Measurements from ENCODE around the gene BAZ1A. TPM values are rescaled to one million over a fixed set of nuclear protein-coding genes. Genes with fewer than 3 reads are reported as not detected.

Gene BAZ1A
- total RNA-seq, 6 donors from 2014 or later = 27.6 to 44.3 (median 36.6) TPM

DNA sequence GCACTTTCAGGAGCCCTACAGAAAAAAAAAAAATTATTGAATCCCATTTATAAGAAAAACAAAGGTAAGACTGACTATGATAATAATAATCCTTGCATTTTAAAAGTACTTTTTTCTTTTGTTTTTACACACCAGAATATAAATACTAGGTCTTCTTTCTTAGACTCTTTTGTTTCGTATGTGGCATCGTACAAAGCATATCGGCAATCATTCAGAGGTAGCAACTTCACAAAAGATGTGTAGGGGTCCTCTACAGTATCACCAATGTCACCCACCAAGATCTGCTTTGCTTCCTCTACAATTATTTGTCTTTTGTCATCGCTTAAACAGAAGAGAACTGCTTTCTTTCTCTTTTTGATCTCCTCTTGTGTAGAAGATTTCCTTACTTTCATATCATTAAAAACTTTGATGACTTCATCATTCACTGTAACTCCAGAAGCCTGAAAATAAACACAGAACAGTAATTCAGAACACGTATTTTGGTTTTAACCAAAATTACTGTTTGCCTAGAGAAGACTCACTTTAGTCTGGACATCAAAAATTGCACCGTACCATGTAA, 162.0 kb downstream of the BAZ1A start:
- Histone ChIP-seq H3K27ac (peak overlapping the region; percentile 93 to 98 (median 97)), H3K36me3 (peaks cover 0 to 16% (median 0%) of the 10 kb centered on the region in 4 donors), H3K9me3 (no peaks in the 10 kb centered on the region), H3K4me3 (peak overlapping the region in 3 of 4 donors; percentile 76 to 85 (median 85)), H3K4me1 (peaks cover 19 to 32% (median 24%) of the 10 kb centered on the region in 4 donors), H3K27me3 (no peaks in the 10 kb centered on the region)
- TF ChIP-seq, protein P1, sequence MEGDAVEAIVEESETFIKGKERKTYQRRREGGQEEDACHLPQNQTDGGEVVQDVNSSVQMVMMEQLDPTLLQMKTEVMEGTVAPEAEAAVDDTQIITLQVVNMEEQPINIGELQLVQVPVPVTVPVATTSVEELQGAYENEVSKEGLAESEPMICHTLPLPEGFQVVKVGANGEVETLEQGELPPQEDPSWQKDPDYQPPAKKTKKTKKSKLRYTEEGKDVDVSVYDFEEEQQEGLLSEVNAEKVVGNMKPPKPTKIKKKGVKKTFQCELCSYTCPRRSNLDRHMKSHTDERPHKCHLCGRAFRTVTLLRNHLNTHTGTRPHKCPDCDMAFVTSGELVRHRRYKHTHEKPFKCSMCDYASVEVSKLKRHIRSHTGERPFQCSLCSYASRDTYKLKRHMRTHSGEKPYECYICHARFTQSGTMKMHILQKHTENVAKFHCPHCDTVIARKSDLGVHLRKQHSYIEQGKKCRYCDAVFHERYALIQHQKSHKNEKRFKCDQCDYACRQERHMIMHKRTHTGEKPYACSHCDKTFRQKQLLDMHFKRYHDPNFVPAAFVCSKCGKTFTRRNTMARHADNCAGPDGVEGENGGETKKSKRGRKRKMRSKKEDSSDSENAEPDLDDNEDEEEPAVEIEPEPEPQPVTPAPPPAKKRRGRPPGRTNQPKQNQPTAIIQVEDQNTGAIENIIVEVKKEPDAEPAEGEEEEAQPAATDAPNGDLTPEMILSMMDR (IDR thresholded peaks at IDR 0.05) = no peak
- TF ChIP-seq POLR2AphosphoS5 (IDR thresholded peaks at IDR 0.05) = no peak
- no peak for TF ChIP-seq POLR2A (IDR thresholded peaks at IDR 0.05)
- TF ChIP-seq EP300 (IDR thresholded peaks at IDR 0.05) = no peak
- DNase-seq (no peak), ATAC-seq (ENCODE audit: low FRiP score in 2 of 2) (no peak)
- WGBS, 2 donors = 63 to 66% methylated on average over 6 of the region's 6 CpGs

GRCh38 chr14:34711796-34712712, 163.1 kb downstream of the BAZ1A start:
- TF ChIP-seq, protein P1 (IDR thresholded peaks at IDR 0.05) = no peak
- TF ChIP-seq POLR2A (IDR thresholded peaks at IDR 0.05) (no peak), EP300 (IDR thresholded peaks at IDR 0.05) (no peak), POLR2AphosphoS5 (IDR thresholded peaks at IDR 0.05) (no peak)
- no peak for ATAC-seq (ENCODE audit: low FRiP score in 2 of 2)
- DNase-seq = no peak
- no peaks in the 10 kb centered on the region for H3K9me3 ChIP-seq
- H3K4me3 ChIP-seq = peak overlapping the region in 1 of 4 donors; percentile 7
- peak overlapping the region in 2 of 4 donors; percentile 16 to 19 for H3K27ac ChIP-seq
- no peaks in the 10 kb centered on the region for H3K27me3 ChIP-seq
- WGBS, 2 donors = 79 to 82% methylated on average over 4 of the region's 4 CpGs
- H3K36me3 ChIP-seq = peaks cover 0 to 16% (median 0%) of the 10 kb centered on the region in 4 donors
- H3K4me1 ChIP-seq = peaks cover 19 to 32% (median 24%) of the 10 kb centered on the region in 4 donors

GRCh38 chr14:34711169-34711568, 164.0 kb downstream of the BAZ1A start:
- TF ChIP-seq, protein P1 (IDR thresholded peaks at IDR 0.05) = no peak
- TF ChIP-seq POLR2A (IDR thresholded peaks at IDR 0.05) = no peak
- TF ChIP-seq EP300 (IDR thresholded peaks at IDR 0.05) = no peak
- no peak for TF ChIP-seq POLR2AphosphoS5 (IDR thresholded peaks at IDR 0.05)

GRCh38 chr14:34710744-34711143, 164.4 kb downstream of the BAZ1A start:
- WGBS, 2 donors = 59 to 83% methylated on average over 2 of the region's 2 CpGs
- no peak for ATAC-seq (ENCODE audit: low FRiP score in 2 of 2)
- peaks cover 19 to 32% (median 24%) of the 10 kb centered on the region in 4 donors for H3K4me1 ChIP-seq

More at GRCh38 chr14:34711169-34711568, 164.0 kb downstream of the BAZ1A start:
- Histone ChIP-seq H3K4me3 (no peak overlapping the region), H3K27ac (peak overlapping the region in 2 of 4 donors; percentile 36 to 46), H3K27me3 (no peaks in the 10 kb centered on the region), H3K4me1 (peaks cover 19 to 32% (median 24%) of the 10 kb centered on the region in 4 donors), H3K9me3 (no peaks in the 10 kb centered on the region), H3K36me3 (peaks cover 0 to 16% (median 0%) of the 10 kb centered on the region in 4 donors)
- DNase-seq = no peak
- no peak for ATAC-seq (ENCODE audit: low FRiP score in 2 of 2)
- WGBS, 2 donors = 70 to 74% methylated on average over 3 of the region's 3 CpGs

More at GRCh38 chr14:34710744-34711143, 164.4 kb downstream of the BAZ1A start:
- no peak for DNase-seq
- peak overlapping the region in 2 of 4 donors; percentile 36 to 46 for H3K27ac ChIP-seq
- no peaks in the 10 kb centered on the region for H3K27me3 ChIP-seq
- H3K9me3 ChIP-seq = no peaks in the 10 kb centered on the region
- peaks cover 0 to 16% (median 0%) of the 10 kb centered on the region in 4 donors for H3K36me3 ChIP-seq
- no peak for TF ChIP-seq POLR2A (IDR thresholded peaks at IDR 0.05)
- no peak for TF ChIP-seq POLR2AphosphoS5 (IDR thresholded peaks at IDR 0.05)
- TF ChIP-seq, protein P1 (IDR thresholded peaks at IDR 0.05) = no peak
- TF ChIP-seq EP300 (IDR thresholded peaks at IDR 0.05) = no peak
- H3K4me3 ChIP-seq = no peak overlapping the region

Measured in upper lobe of left lung (tissue), 6 donors.